Keratinocyte (primary cell): ENCODE measurements around the gene LRRC74B. TPM values are rescaled to one million over a fixed set of nuclear protein-coding genes. Genes with fewer than 3 reads are reported as not detected.

Experiments
- DNase-seq: peaks from one replicate; pipeline ENCODE4 v3.0.0-alpha.2; 2011; ENCODE audit warnings: low read depth, missing footprints, low spot score
- FAIRE-seq: peaks from 2 replicates; lab custom pipeline; 2011; peaks lifted over from hg19 to GRCh38; lab: Jason Lieb, UNC
- H2AFZ ChIP-seq: 2 replicates; pipeline ENCODE4 v1.6.0; 2012; ENCODE audit warnings: low read length, control low read depth, inconsistent platforms; ENCODE audit not compliant: control insufficient read depth
- H3K27ac ChIP-seq: 2 replicates; pipeline ENCODE4 v1.5.1; 2011; ENCODE audit warnings: low read length; ENCODE audit not compliant: control insufficient read depth, insufficient read depth
- H3K27me3 ChIP-seq: 3 replicates; pipeline ENCODE4 v1.6.0; 2011; ENCODE audit warnings: low read length; ENCODE audit not compliant: control insufficient read depth, insufficient read depth; ENCODE audit errors: extremely low read depth
- H3K36me3 ChIP-seq, 2 experiments: 2 replicates in 1 of 2; 3 replicates in 1 of 2; pipeline ENCODE4 v1.5.1; 2011; ENCODE audit warnings: low read length in 2 of 2, mild to moderate bottlenecking in 1 of 2; ENCODE audit not compliant: control insufficient read depth in 2 of 2, insufficient read depth in 2 of 2; ENCODE audit errors: extremely low read depth in 1 of 2
- H3K4me1 ChIP-seq: 3 replicates; pipeline ENCODE4 v1.5.1; 2011; ENCODE audit warnings: low read length; ENCODE audit not compliant: control insufficient read depth, insufficient read depth; ENCODE audit errors: extremely low read depth
- H3K4me2 ChIP-seq: 3 replicates; pipeline ENCODE4 v1.6.0; 2011; ENCODE audit warnings: low read depth, low read length; ENCODE audit not compliant: control insufficient read depth, insufficient read depth; ENCODE audit errors: extremely low read depth
- H3K4me3 ChIP-seq, 3 experiments: fragments of 200-600 bp in 1 of 3; sonication (generic) in 1 of 3; 2 replicates in 2 of 3; 3 replicates in 1 of 3; pipeline ENCODE4 v1.5.1; 2011 to 2016; ENCODE audit warnings: low read length in 3 of 3, mild to moderate bottlenecking in 3 of 3, control low read depth in 2 of 3, inconsistent platforms in 1 of 3, low read depth in 1 of 3, mixed read lengths in 1 of 3, mixed run types in 1 of 3, moderate library complexity in 1 of 3; ENCODE audit not compliant: control insufficient read depth in 2 of 3, insufficient read depth in 2 of 3; ENCODE audit errors: extremely low read depth in 1 of 3
- H3K79me2 ChIP-seq: 2 replicates; pipeline ENCODE4 v1.6.0; 2012; ENCODE audit warnings: low read length; ENCODE audit not compliant: control insufficient read depth, insufficient read depth
- H3K9ac ChIP-seq: 3 replicates; pipeline ENCODE4 v1.6.0; 2011; ENCODE audit warnings: low read length; ENCODE audit not compliant: control insufficient read depth, insufficient read depth; ENCODE audit errors: extremely low read depth
- H3K9me1 ChIP-seq: 3 replicates; pipeline ENCODE4 v1.6.0; 2011; ENCODE audit warnings: low read length; ENCODE audit not compliant: control insufficient read depth, insufficient read depth; ENCODE audit errors: extremely low read depth
- H3K9me3 ChIP-seq: 2 replicates; pipeline ENCODE4 v1.5.1; 2012; ENCODE audit warnings: low read depth, low read length; ENCODE audit not compliant: control insufficient read depth
- H4K20me1 ChIP-seq: 3 replicates; pipeline ENCODE4 v1.6.0; 2011; ENCODE audit warnings: low read length; ENCODE audit not compliant: control insufficient read depth, insufficient read depth; ENCODE audit errors: extremely low read depth
- CTCF ChIP-seq, 3 experiments: IDR thresholded peaks in 1 of 3; conservative IDR thresholded peaks in 1 of 3; optimal IDR thresholded peaks in 1 of 3; 2 replicates in 2 of 3; 3 replicates in 1 of 3; pipeline versions ENCODE3 to v1.5.1; 2011; ENCODE audit warnings: low read length in 3 of 3, mild to moderate bottlenecking in 3 of 3, moderate library complexity in 2 of 3, control low read depth in 1 of 3, inconsistent platforms in 1 of 3; ENCODE audit not compliant: insufficient read depth in 2 of 3; ENCODE audit errors: extremely low read depth in 1 of 3
- EZH2 ChIP-seq: IDR thresholded peaks from one replicate; pipeline ENCODE4 v1.6.1; 2012; ENCODE audit warnings: inconsistent platforms, mild to moderate bottlenecking, low read length, moderate library complexity
- dilution Hi-C: fragments of 300-500 bp; cut with MboI; formaldehyde crosslinking; loops from one replicate; pipeline ENCODE4 v1.7.0; 2020; ENCODE audit warnings: low sequenced_read_pairs; ENCODE audit not compliant: extremely low pct_ligation_motif_present
- polyA plus RNA-seq, 5 experiments: library from polyadenylated mRNA; depleted of rRNA in 3 of 5; stranded (reverse) in 3 of 5; stranded (forward) in 1 of 5; unstranded in 1 of 5; fragments of >200 nt; gene quantifications; 1 replicate in 1 of 5; 2 replicates in 3 of 5; 3 replicates in 1 of 5; pipeline versions ENCODE4 v1.2.1 to v1.2.3, GENCODE V29; 2011 to 2012; ENCODE audit warnings: missing spikeins in 2 of 5, low read depth in 1 of 5, low replicate concordance in 1 of 5

LRRC74B gene
- polyA plus RNA-seq, 1 donor (not counting 4 experiments of a cell fraction or from before 2014, with no cell fraction given), result not detected

- Histone ChIP-seq H3K27ac (no peak overlapping the region), H3K4me2 (no peak overlapping the region), H3K9me3 (no peaks in the 10 kb centered on the region), H3K4me1 (peaks cover 14% of the 10 kb centered on the region), H3K27me3 (no peaks in the 10 kb centered on the region), H3K4me3 (no peak overlapping the region), H3K9ac (no peak overlapping the region), H4K20me1 (no peaks in the 10 kb centered on the region), H3K36me3 (no peaks in the 10 kb centered on the region), H2AFZ (no peak overlapping the region), H3K9me1 (no peaks in the 10 kb centered on the region), H3K79me2 (no peaks in the 10 kb centered on the region)
- FAIRE-seq (no peak), DNase-seq (no peak)
- dilution Hi-C loops, result no loop called here
- no peak for TF ChIP-seq EZH2
- peak in 2 of 3 experiments; percentile 17 to 40 for TF ChIP-seq CTCF (optimal IDR thresholded peaks at IDR 0.05 in 1 of 3, IDR thresholded peaks at IDR 0.05 in 1 of 3, conservative IDR thresholded peaks at IDR 0.05 in 1 of 3; ENCODE audit: extremely low read depth in 1 of 3, insufficient read depth in 2 of 3, low read length in 3 of 3)
These were observed 52.4 kb downstream of the LRRC74B start for GRCh38 chr22:21098099-21098671.

- DNase-seq (no peak), FAIRE-seq (no peak)
- dilution Hi-C loops, result no loop called here
- peaks cover 14% of the 10 kb centered on the region for H3K4me1 ChIP-seq
- H3K9ac ChIP-seq, result no peak overlapping the region
- no peaks in the 10 kb centered on the region for H3K36me3 ChIP-seq
- no peak overlapping the region for H3K4me2 ChIP-seq
- no peak overlapping the region for H3K27ac ChIP-seq
- no peak overlapping the region for H3K4me3 ChIP-seq
- H3K27me3 ChIP-seq, result no peaks in the 10 kb centered on the region
- TF ChIP-seq EZH2 (no peak), CTCF (optimal IDR thresholded peaks at IDR 0.05 in 1 of 3, IDR thresholded peaks at IDR 0.05 in 1 of 3, conservative IDR thresholded peaks at IDR 0.05 in 1 of 3; ENCODE audit: extremely low read depth in 1 of 3, insufficient read depth in 2 of 3, low read length in 3 of 3) (no peak)
- H3K9me1 ChIP-seq, result no peaks in the 10 kb centered on the region
- H4K20me1 ChIP-seq, result no peaks in the 10 kb centered on the region
- no peak overlapping the region for H2AFZ ChIP-seq
- H3K79me2 ChIP-seq, result no peaks in the 10 kb centered on the region
- no peaks in the 10 kb centered on the region for H3K9me3 ChIP-seq
These were observed 53.8 kb downstream of the LRRC74B start for GRCh38 chr22:21099578-21099977.
